ENCODE data around the gene C3orf52.

- TF ChIP-seq CTCF (IDR thresholded peaks at IDR 0.05) = no peak
- no peak for TF ChIP-seq NFE2L1 (CRISPR knock-in tag; IDR thresholded peaks at IDR 0.05)
- TF ChIP-seq ZNF416 (CRISPR knock-in tag; IDR thresholded peaks at IDR 0.05) = no peak
- TF ChIP-seq TP53 (CRISPR knock-in tag; IDR thresholded peaks at IDR 0.05) = no peak
- no peak for TF ChIP-seq ZNF396 (CRISPR knock-in tag; IDR thresholded peaks at IDR 0.05; ENCODE audit: borderline replicate concordance)
- TF ChIP-seq ZSCAN18 (CRISPR knock-in tag; IDR thresholded peaks at IDR 0.05) = no peak
- no peak for TF ChIP-seq SMAD3 (CRISPR knock-in tag; IDR thresholded peaks at IDR 0.05; ENCODE audit: borderline replicate concordance)
- TF ChIP-seq, protein P1, sequence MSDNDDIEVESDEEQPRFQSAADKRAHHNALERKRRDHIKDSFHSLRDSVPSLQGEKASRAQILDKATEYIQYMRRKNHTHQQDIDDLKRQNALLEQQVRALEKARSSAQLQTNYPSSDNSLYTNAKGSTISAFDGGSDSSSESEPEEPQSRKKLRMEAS (CRISPR knock-in tag; IDR thresholded peaks at IDR 0.05) = no peak
- no peak for TF ChIP-seq ZNF138 (CRISPR knock-in tag; conservative IDR thresholded peaks at IDR 0.05)
- TF ChIP-seq GABPB1 (CRISPR knock-in tag; IDR thresholded peaks at IDR 0.05) = no peak
Measured at GRCh38 chr3:112117841-112118571, 31.8 kb downstream of the C3orf52 start.

All from WTC11 (cell line).